Muscle layer of duodenum (tissue), 2 donors: ENCODE measurements around the gene RBM42.

ENCODE experiments used
- H3K27ac ChIP-seq: one replicate; pipeline ENCODE4 v1.7.0; 2013; ENCODE audit warnings: mild to moderate bottlenecking, low read length
- H3K27me3 ChIP-seq: one replicate; pipeline ENCODE4 v1.7.0; 2013; ENCODE audit warnings: low read depth, mild to moderate bottlenecking, control low read depth, low read length
- H3K36me3 ChIP-seq, 2 donors: one replicate each; pipeline ENCODE4 v1.7.0; 2013; ENCODE audit warnings: low read length in 2 of 2, control low read depth in 1 of 2, mild to moderate bottlenecking in 1 of 2; ENCODE audit not compliant: insufficient read depth in 2 of 2, control insufficient read depth in 1 of 2
- H3K4me1 ChIP-seq, 2 donors: one replicate each; pipeline ENCODE4 v1.7.0; 2013; ENCODE audit warnings: low read length in 2 of 2, mild to moderate bottlenecking in 2 of 2, control low read depth in 1 of 2, moderate library complexity in 1 of 2; ENCODE audit not compliant: insufficient read depth in 2 of 2, control insufficient read depth in 1 of 2
- H3K4me3 ChIP-seq, 2 donors: one replicate each; pipeline ENCODE4 v1.7.0; 2013; ENCODE audit warnings: low read length in 2 of 2, low read depth in 1 of 2, mild to moderate bottlenecking in 1 of 2
- H3K9me3 ChIP-seq, 2 donors: one replicate each; pipeline ENCODE4 v1.7.0; 2013; ENCODE audit warnings: low read length in 2 of 2, control low read depth in 1 of 2, mild to moderate bottlenecking in 1 of 2; ENCODE audit not compliant: control insufficient read depth in 1 of 2
- donor health status: healthy.

RBM42 gene

GRCh38 chr19:35671818-35672217, 43.0 kb downstream of the RBM42 start:
- Histone ChIP-seq H3K9me3 (no peaks in the 10 kb centered on the region), H3K27ac (no peak overlapping the region), H3K36me3 (no peaks in the 10 kb centered on the region), H3K27me3 (peaks cover 12% of the 10 kb centered on the region), H3K4me3 (no peak overlapping the region), H3K4me1 (no peaks in the 10 kb centered on the region)

GRCh38 chr19:35673121-35673804, 44.4 kb downstream of the RBM42 start:
- Histone ChIP-seq H3K4me1 (no peaks in the 10 kb centered on the region), H3K36me3 (no peaks in the 10 kb centered on the region), H3K9me3 (no peaks in the 10 kb centered on the region), H3K27me3 (peaks cover 12% of the 10 kb centered on the region), H3K27ac (no peak overlapping the region), H3K4me3 (peak overlapping the region in 1 of 2 donors; percentile 41)

GRCh38 chr19:35675589-35676140, 46.8 kb downstream of the RBM42 start:
- Histone ChIP-seq H3K9me3 (no peaks in the 10 kb centered on the region), H3K4me1 (no peaks in the 10 kb centered on the region), H3K27me3 (peaks cover 12% of the 10 kb centered on the region), H3K36me3 (no peaks in the 10 kb centered on the region), H3K27ac (no peak overlapping the region), H3K4me3 (no peak overlapping the region)
